Testis (tissue), 3 donors: ENCODE results near the gene M6PR. TPM values are rescaled to one million over a fixed set of nuclear protein-coding genes. Genes with fewer than 3 reads are reported as not detected.

ENCODE experiments used
- DNase-seq: peaks from one replicate; pipeline ENCODE4 v3.0.0-alpha.2; 2019
- H3K27ac ChIP-seq, 2 donors: fragments of 200-600 bp; sonication (generic); one replicate each; pipeline ENCODE4 v1.5.1; 2019
- H3K27me3 ChIP-seq: fragments of 200-600 bp; sonication (generic); one replicate; pipeline ENCODE4 v1.5.1; 2019
- H3K36me3 ChIP-seq: fragments of 200-600 bp; sonication (generic); one replicate; pipeline ENCODE4 v1.5.1; 2017; ENCODE audit warnings: low read depth; ENCODE audit errors: missing control alignments
- H3K4me1 ChIP-seq: fragments of 200-600 bp; sonication (generic); one replicate; pipeline ENCODE4 v1.5.1; 2019
- H3K4me3 ChIP-seq, 2 donors: fragments of 200-600 bp; sonication (generic); one replicate each; pipeline ENCODE4 v1.5.1; 2017 to 2019
- H3K9me3 ChIP-seq: fragments of 200-600 bp; sonication (generic); one replicate; pipeline ENCODE4 v1.5.1; 2017
- POLR2A ChIP-seq: fragments of 450-650 bp; IDR thresholded peaks from one replicate; pipeline ENCODE4 v1.6.1; 2017; ENCODE audit warnings: antibody characterized with exemption, mild to moderate bottlenecking, moderate library complexity
- WGBS, 2 donors: methylation state at CpG; one replicate each; pipeline ENCODE4 v1.1.5; 2018; 5-methylcytosine and 5-hydroxymethylcytosine counted together
- intact Hi-C: fragments of 100-400 bp; cut with DNase I; formaldehyde crosslinking; loops from one replicate; pipeline ENCODE4 v1.15.1; 2023; ENCODE audit warnings: low total_unique reads
- polyA plus RNA-seq: library from polyadenylated mRNA; stranded (reverse); fragments of 350-450 nt; fragmentation: Illumina TruSeq; extraction: RNeasy Lipid Tissue Mini Kit (QIAGEN cat#74804); gene quantifications from one replicate; pipeline ENCODE4 v1.2.3, GENCODE V29; 2014; ENCODE audit warnings: low read depth, low replicate concordance; ENCODE audit not compliant: insufficient read depth
- total RNA-seq, 2 donors: library from RNA; depleted of rRNA; stranded (reverse); fragments of >200 nt; gene quantifications; one replicate each; pipeline ENCODE4 v1.2.3, GENCODE V29; 2016
- TF ChIP-seq, protein P1 (sequence below), 3 experiments: fragments of 450-650 bp in 2 of 3; fragments of 200-600 bp in 1 of 3; sonication (generic) in 1 of 3; IDR thresholded peaks; one replicate each; pipeline ENCODE4 v1.5.1; 2016 to 2019; ENCODE audit warnings: antibody characterized with exemption in 3 of 3, mild to moderate bottlenecking in 2 of 3, moderate library complexity in 1 of 3

Gene M6PR
- total and polyA plus RNA-seq, 3 donors from 2014 or later: 127 to 172 (median 166) TPM

DNA sequence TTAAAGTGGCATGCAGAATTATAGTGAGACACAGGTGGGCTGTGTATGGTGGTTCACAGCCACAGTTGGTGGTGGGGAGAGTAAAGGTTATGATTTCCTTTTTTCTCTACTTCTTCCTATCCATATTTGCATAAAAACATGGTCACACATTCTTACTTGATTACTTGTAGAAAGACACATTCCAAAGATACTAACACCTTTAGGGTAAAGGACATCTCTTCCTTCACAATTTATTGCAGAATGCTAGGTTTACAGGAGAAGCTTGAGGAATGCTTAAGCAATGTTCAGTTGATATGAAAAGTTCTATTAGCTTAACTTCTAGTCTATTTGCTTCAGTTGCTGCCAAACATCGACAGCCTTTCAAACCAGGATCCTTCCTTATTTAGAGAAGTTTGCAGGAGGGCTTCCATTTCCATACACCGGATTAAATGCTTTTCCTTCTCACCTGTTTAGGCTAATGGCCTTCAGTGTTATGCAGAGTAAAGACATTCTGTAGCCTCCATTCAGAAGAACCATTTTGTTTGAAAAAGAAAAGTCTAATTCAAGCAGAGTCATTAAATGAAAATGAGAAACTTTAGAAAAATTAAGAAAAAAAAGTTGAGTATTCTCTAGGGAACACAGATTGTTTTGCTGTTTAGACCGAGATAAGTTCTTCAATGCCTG is 37.7 kb downstream of the M6PR start:
- Histone ChIP-seq H3K27ac (no peak overlapping the region), H3K27me3 (no peaks in the 10 kb centered on the region), H3K36me3 (no peaks in the 10 kb centered on the region), H3K9me3 (no peaks in the 10 kb centered on the region), H3K4me3 (no peak overlapping the region), H3K4me1 (peaks cover 12% of the 10 kb centered on the region)
- TF ChIP-seq, protein P1, sequence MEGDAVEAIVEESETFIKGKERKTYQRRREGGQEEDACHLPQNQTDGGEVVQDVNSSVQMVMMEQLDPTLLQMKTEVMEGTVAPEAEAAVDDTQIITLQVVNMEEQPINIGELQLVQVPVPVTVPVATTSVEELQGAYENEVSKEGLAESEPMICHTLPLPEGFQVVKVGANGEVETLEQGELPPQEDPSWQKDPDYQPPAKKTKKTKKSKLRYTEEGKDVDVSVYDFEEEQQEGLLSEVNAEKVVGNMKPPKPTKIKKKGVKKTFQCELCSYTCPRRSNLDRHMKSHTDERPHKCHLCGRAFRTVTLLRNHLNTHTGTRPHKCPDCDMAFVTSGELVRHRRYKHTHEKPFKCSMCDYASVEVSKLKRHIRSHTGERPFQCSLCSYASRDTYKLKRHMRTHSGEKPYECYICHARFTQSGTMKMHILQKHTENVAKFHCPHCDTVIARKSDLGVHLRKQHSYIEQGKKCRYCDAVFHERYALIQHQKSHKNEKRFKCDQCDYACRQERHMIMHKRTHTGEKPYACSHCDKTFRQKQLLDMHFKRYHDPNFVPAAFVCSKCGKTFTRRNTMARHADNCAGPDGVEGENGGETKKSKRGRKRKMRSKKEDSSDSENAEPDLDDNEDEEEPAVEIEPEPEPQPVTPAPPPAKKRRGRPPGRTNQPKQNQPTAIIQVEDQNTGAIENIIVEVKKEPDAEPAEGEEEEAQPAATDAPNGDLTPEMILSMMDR (IDR thresholded peaks at IDR 0.05): no peak
- TF ChIP-seq POLR2A: no peak
- 59 to 61% methylated on average over 3 of the region's 3 CpGs for WGBS, 2 donors
- no peak for DNase-seq
- intact Hi-C loops: no loop called here

DNA sequence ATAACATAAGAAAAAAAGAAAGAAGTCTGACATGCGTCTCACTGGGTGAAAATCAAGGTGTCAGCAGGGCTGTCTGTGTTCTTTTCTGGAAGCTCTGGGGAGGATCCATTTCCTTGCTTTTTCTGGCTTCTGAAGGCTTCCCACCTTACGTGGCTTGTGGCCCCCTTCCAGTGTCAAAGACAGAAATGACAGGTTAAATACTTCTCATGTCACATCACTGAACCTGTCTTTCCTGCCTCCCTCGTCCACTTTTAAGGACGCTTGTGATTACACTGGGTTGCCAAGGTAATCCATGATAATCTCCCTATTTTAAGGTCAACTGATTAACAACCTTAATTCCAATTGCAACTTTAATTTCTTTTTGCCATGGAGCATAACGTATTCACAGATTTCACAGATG is 39.7 kb downstream of the M6PR start:
- H3K4me1 ChIP-seq: peaks cover 12% of the 10 kb centered on the region
- 84 to 91% methylated on average over 5 of the region's 5 CpGs for whole genome bisulfite sequencing, 2 donors
- intact Hi-C loops: no loop called here
- H3K4me3 ChIP-seq: no peak overlapping the region
- no peaks in the 10 kb centered on the region for H3K27me3 ChIP-seq
- H3K9me3 ChIP-seq: no peaks in the 10 kb centered on the region
- H3K27ac ChIP-seq: no peak overlapping the region
- DNase-seq: no peak
- TF ChIP-seq POLR2A: no peak
- no peaks in the 10 kb centered on the region for H3K36me3 ChIP-seq

DNA sequence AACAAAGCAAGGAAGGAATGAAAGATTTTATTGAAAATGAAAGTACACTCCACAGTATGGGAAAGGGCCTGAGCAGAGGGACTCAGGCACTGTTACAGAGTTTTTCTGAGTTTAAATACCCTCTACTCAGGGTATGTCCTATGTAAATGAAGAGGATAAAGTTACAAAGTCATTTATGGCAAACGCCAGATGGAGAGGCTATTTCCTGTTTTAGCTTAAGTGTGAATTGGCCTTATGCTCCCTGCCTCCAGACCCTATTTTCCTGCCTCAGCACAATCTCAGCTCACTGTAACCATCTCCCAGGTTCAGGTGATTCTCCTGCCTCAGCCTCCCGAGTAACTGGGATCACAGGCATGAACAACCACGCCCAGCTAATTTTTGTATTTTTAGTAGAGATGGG is 41.9 kb downstream of the M6PR start:
- intact Hi-C loops: no loop called here

DNA sequence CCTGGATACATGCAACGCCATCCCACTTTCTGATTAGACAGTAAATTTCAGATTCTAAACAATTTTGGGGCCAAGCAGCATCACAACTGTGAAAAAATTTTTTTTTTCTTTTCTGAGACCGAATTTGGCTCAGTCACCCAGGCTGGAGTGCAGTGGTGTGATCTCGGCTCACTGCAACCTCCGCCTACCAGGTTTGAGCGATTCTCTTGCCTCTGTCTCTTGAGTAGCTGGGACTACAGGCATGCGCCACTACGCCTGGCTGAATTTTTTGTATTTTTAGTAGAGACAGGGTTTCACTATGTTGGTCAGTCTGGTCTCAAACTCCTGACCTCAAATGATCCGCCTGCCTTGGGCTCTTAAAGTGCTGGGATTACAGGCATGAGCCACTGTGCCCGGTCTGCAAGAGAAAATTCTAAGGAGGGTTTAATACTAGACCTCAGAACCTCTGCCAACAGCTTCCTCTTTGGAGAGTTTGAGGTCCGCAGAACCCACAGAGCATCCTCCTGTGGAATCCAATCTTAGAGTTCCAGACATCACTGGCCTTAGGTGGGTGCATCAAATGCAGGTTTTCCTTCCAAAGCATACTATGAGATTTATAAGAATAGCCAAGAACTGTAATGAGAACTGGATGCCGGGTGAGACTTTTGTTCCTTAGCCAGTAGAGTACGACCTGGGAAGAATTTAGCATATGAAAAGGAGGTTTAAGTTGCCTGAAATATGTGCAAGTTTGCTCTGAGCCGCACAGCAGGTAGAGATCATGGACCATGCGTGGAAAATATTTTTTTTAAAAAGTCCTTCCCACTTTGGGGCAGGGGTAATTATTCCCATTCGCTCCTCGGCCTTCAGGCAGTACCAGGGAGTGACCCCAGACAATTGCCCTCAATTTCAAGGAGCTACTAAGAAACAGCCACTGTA is 42.9 kb downstream of the M6PR start:
- Histone ChIP-seq H3K36me3 (no peaks in the 10 kb centered on the region), H3K9me3 (no peaks in the 10 kb centered on the region), H3K4me1 (no peaks in the 10 kb centered on the region), H3K27me3 (no peaks in the 10 kb centered on the region), H3K27ac (no peak overlapping the region), H3K4me3 (no peak overlapping the region)
- DNase-seq: no peak
- intact Hi-C loops: no loop called here
- TF ChIP-seq, protein P1 (IDR thresholded peaks at IDR 0.05): no peak
- TF ChIP-seq POLR2A: no peak
- WGBS, 2 donors: 89 to 91% methylated on average over 16 of the region's 16 CpGs

More for the DNA sequence above, 41.9 kb downstream of the M6PR start:
- no peak for TF ChIP-seq POLR2A
- TF ChIP-seq, protein P1 (IDR thresholded peaks at IDR 0.05): no peak
- no peaks in the 10 kb centered on the region for H3K9me3 ChIP-seq
- H3K36me3 ChIP-seq: no peaks in the 10 kb centered on the region
- no peak for DNase-seq
- no peaks in the 10 kb centered on the region for H3K27me3 ChIP-seq
- WGBS, 2 donors: 83 to 89% methylated on average over 3 of the region's 3 CpGs
- H3K4me3 ChIP-seq: no peak overlapping the region
- no peaks in the 10 kb centered on the region for H3K4me1 ChIP-seq
- no peak overlapping the region for H3K27ac ChIP-seq

DNA sequence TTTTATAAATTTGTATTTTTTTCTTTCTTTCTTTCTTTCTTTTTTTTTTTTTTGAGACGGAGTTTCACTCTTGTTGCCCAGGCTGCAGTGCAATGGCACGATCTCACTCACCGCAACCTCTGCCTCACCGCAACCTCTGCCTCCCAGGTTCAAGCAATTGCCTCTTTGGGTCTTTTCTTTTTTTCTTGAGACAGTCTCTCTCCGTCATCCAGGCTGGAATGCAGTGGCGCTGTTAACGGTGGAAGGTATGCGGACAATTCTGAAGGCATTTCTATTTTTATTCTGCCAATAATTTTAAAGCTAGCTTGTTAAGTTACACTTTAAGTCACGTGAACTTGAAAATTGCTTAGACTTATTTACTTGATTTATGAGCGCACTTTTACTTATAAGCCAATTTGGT is 43.9 kb downstream of the M6PR start:
- intact Hi-C loops: no loop called here
- Histone ChIP-seq H3K4me3 (no peak overlapping the region), H3K4me1 (no peaks in the 10 kb centered on the region), H3K27me3 (no peaks in the 10 kb centered on the region), H3K27ac (no peak overlapping the region), H3K9me3 (no peaks in the 10 kb centered on the region), H3K36me3 (no peaks in the 10 kb centered on the region)
- DNase-seq: no peak
- WGBS, 2 donors: 76 to 78% methylated on average over 10 of the region's 10 CpGs
- TF ChIP-seq, protein P1 (IDR thresholded peaks at IDR 0.05): no peak
- no peak for TF ChIP-seq POLR2A
